Activated T-cell treated with anti-CD3 and anti-CD28 coated beads, Interleukin-2, amount 50 U/mL, for 1 hour (primary cell): Measurements from ENCODE around the gene GPHN.
"Not testable (repeated sequence)": the region's sequence is repeated elsewhere in the genome, so short reads cannot be mapped to it uniquely, and the experiment has no call there.

Source experiments
- DNase-seq: peaks from one replicate; pipeline ENCODE4 v3.0.0-alpha.2; 2020

GPHN gene

DNA sequence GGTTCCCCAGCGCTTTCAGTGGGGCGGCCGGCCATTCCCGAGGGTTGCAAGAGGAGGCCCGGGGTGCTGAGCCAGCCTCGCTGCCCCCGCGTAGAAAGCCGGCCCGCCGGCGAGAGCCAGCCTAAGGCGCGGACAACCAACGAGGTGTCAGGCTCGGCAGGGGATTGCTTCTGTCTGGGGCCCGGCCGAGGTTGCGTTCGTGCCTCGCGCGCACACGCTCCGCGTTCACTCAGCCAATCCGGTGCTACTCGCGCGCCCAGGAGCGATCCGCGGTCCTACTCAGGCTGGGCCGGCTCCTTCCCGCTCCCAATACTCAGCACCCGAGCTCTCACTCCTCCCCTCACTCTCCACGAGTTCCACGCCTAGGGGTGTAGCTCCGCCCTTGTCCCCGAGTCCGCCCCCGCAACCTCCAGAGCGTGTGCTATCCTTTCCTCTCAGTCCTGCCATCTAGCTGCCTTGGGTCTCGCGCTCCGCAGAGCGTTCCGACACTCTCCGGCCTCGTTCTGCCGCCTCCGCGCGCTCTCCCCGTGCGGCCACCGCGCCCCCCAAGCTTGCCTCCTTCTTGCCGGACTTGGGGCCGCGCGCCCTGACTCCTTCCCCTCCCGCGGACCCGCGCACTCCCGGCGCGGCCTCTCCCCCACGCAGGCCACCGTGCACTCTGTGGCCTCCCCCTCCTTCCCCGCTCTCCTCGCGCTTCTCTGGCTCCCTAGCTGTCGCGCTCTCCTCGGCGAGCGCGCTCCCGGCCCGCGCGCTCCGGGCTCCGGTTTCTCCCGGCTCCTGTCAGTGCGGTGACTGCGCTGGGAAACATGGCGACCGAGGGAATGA, at the start of gene GPHN:
TSS of gene GPHN (plus strand) at position 426 of the 825 bp plus-strand sequence.
- DNase-seq: peak; percentile 84

DNA sequence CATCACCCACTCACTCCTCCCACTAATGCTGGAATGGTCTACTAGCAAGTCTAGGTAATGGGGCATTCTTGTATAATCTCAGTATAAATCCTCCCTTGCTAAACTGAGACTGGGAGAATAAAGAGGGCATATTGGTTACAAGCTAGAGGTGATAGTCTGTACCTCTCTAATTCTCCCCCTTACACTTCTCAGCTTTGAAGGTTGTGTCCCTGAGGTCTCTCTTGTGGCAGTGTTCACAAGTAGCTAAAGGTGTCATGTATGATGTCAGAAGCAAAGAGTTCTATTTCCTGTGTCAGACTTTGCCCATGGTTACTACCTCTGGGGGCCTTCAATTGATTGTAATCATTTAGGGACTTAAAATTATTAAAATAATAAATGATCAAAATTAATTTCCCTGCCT, 48.3 kb upstream of the GPHN start:
- no peak for DNase-seq

GRCh38 chr14:66464261-66464660, 43.7 kb upstream of the GPHN start:
- DNase-seq: no peak

DNA sequence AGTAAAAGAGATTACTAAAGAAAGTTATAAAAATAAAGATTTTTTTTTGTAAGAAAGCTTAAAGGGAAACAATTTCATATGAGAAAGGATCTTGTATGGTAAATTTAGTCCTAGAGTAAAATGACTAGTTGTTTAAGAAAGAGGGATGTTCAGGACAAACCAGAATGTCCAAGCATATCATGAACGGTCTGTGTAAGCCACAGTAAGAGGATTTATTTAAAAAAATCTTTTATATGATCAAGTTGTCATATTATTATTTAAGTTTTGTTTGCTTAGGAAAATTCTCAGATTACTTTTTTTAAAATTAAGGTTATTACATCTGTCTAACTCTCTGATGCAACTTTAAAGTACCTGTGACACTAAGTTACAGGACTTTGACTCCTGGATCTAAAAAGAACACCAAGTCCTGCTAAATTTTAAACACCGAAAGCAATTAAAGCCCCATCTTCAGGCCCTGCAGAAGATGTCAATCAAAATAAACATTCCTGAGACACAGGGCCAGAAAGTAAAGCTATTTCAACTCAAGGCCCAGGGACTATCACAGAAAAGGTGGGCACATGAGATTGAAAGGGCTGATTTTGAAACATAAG, 39.1 kb upstream of the GPHN start:
- no peak for DNase-seq

- DNase-seq: no peak
Measured at GRCh38 chr14:66471584-66471983, 36.4 kb upstream of the GPHN start.

GRCh38 chr14:66472251-66472650, 35.7 kb upstream of the GPHN start:
- no peak for DNase-seq

DNA sequence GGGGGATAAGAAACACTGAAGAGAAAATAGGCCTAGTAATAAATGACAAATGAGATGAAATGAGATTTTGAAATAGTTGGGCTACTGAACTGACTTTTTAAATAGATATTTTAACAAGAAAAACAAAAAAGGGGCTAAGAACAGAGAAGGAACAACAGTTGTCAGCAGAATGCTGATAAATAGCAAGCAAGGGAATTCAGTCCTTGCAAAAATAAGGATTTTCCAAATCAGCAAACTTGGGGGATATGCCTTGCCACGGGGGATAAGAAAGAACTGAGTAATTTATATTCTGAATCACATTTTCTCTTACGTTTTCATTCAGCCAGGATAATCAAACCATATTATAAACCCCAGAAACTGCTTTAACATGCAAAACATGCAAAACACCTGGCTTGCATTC, 34.7 kb upstream of the GPHN start:
- DNase-seq: no peak

DNA sequence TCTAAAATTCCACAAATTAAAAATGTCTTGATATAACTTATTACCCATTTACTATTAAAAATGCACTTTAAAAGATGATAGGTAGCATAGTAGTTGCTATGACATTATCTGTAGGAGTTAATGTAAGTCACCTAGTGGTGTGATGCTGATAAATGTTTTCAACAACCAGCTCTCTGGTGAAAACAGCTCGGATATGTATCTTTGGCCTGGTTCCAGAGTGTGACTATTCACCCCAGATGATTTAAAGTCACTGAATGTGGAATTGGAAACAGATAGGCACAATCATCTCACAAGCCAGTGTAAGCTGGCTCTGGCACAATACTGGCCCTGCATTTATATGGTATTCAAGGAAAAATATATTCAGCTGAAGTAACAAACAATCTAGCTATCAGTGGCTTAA, 31.0 kb upstream of the GPHN start:
- DNase-seq: no peak

- DNase-seq: no peak
Measured at GRCh38 chr14:66477567-66477966, 30.4 kb upstream of the GPHN start.

DNA sequence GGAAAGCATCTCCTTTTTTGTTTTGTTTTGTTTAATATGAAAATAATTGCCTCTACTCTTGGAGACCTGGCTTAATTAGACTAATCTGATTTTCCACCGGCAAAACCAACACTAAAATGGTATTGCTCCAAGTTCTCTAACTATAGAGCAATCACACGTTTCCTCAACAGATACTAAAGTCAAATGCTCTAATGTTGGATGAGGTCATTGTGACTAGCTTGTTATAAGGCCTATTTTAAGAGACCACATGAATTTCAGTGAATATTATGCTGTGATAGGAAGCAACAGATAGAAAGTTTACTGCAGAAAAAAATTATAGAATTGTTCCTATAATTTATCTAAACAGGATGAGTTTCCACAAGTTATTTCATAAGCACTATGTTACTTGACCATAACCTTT, 25.1 kb upstream of the GPHN start:
- DNase-seq: no peak

- no peak for DNase-seq
Measured at GRCh38 chr14:66483322-66483721, 24.6 kb upstream of the GPHN start.

DNA sequence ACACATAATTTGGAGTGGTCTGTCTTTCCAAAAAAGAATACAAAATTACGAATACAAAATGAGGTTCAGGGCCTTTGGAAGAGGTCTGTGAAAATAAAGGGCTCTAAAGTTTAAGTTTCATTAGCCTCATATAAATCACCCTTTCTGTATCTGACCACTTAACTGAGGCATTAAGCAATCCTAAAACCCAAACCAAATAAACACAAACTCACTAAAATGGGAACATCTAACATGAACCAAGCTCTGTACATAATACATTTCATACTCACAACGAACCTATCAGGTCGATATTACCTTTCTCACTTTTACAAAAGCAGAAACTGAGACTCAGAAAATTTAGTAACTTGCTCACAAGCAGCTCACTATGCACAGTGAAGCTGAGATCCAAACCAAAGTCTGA, 22.9 kb upstream of the GPHN start:
- no peak for DNase-seq

DNA sequence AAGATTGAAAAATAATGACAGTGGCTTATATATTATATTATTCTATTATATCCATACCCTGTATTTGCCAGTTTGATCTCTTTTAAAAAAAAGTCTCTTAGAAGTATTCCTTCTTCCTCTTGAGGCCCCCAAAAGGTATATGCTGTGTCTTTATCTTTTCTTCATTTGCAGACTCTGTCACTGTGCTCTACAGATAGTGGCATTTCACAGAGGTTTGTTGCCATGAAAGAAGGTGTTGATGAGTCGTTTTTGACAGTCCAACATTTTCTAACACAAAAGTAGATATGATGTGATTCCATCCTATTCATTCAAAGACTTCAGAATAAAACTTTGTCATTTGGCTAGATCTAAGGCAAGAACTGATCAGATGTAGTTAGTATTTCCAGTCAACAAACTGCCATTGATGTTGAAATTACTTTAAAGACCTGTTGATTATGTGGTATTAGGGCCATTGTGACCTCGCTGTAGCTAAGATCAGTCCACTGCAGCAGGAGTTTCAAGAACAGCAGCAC, 22.0 kb upstream of the GPHN start, which contains the start of gene CCDC196:
TSS of gene CCDC196 (plus strand) at position 462 of the 512 bp plus-strand sequence. CDS start 132 bp downstream, outside the sequence.
- no peak for DNase-seq

DNA sequence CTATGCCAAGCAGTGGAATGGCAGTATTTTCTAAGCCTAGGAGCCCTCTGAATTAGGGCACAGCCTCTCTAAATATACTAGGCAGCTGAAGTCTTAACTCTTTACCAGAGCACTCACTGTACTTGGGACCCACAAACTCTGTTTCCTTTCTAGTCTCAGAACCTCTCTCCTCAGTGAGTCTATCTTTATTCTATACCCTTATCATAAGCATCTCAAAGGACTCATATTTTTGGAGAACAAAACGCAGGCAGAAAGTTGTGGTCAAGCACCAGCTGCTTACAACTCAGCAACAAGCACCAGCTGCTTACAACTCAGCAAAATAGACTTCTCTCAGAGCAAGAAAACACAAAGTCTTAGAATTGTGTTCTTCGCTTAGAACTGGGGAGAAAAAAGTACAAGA, 20.8 kb upstream of the GPHN start:
- no peak for DNase-seq

DNA sequence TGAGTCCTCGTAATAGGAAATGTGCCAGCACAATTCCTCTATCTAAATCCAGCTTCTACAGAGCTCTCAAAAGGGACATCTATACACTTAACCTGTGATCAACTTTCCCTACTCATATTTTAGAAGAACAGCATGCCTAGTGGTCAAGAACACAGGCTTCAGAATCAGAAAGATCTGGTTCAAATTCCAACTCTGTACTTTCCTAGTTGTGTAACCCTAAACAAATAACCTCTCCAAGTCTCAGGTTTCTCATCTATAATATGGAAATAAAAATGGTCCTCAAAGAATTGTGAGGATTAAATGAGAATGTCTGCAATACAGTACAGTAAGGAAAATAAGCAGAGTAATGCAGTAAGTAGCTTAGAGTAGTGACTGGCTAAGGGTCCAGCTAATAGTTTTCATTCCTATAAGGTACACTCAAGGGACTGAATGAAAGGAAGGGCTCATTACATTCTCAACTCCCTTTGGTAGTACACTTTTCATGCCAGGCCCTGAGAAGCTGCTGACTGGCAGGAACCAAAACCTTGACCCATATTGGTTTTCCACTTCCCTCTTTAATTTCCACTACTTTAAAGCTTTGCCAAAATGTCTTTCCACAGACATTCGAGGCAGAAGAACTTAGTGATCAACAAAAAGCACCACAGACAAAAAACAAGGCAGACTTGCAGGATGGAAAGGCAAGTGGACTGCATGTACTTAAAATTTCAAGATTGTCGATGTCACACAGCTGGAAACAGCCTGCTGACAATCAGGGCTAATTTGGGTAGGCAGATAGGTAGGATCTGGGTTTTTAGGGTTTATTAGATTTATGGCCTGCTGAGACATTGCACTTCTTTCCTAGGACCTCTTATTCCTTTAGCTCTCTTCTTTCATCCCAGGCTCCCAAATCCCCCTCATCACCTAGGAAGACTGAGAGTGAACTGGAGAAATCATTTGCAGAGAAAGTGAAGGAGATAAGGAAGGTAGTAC, 17.5 kb upstream of the GPHN start:
- no peak for DNase-seq

GRCh38 chr14:66493750-66494149, 14.2 kb upstream of the GPHN start:
- no peak for DNase-seq

DNA sequence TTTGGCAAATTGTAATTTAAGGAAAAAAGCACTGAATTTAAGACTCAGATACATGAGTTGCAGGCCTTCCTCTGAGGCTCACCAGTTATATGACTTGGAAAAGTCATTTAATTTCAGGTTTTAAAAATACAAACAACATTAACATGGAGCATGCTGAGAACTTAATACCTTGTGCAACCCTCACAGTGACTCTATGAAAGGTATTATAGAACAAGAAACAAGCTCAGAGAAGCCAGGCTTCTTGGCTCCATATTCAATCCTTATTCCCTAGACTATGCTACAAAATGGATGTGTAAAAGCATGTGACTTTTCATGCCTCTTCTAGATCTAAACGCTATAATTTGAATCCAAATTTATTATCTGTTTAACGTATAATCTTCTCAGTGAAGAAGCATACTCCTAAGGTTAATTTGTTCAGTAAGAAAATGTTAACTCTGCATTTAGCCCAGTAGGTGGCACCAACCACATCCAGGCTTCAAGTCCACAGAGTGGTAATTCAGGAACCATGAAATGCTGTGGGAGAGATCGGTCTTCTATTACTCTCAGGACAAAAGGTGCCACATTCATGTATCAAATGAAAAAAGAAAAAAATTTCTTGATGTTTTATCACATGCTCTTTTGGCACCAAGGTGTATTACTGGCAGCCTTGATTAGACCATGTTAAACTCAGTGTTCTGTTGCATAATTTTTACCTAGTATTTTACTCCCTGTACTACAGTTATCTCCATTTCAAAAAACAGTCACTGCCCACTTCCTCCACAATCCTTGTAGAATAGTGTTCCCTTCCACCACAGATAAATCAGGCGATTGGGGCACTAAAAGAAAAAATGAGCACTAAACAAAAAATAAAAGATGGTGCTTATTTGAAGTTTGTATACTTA, 12.5 kb upstream of the GPHN start:
- DNase-seq: no peak

DNA sequence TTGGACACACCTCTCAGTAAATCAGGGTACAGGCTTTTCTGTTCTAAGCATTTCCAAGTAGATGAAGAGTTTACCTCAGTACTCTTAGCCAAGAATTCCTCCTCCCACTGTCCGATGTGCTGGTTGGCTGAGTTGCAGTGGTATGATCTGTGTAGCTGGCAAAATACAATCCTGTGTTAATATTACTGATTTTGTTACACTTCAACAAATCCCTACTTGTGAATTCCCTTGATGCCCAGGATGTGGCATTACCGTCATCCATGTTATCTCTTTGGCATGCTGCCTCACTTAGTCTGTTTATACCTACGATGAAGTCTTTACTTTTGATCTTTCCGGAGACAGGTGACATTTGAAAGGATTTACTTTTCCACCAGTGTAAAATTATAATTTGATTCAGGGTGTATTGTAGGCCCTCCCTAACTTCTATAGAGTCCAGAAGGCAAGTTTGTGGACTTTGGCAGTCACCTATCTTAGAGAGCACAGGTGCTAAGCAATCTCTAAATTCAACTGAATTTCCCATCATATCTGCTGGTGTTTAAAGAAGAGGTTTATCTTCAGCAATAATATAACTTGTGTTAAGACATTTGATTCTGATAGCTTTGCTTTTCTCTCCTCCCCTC, 11.6 kb upstream of the GPHN start:
- DNase-seq: no peak

DNA sequence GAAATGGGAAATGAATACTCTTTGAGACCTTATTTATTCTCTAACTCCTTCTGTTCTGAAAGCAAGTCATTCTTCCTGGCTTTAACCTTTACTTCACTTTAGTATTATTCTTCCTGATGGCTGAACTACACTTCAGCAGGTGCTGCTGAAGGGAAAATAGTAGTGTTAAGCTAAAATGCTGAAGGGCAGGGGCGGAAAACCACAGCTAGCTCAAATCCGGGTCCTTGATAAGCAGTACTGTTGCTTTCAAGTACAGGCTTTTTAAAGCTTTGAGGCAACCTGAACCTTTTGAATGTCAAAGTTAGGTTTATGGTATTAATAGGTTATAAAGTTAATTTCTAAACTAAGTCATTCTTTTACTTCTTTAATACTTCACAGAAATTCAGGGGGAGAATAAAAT, 11.0 kb upstream of the GPHN start:
- DNase-seq: no peak

- DNase-seq: no peak
Measured at GRCh38 chr14:66498311-66498710, 9.6 kb upstream of the GPHN start.

- DNase-seq: no peak
Measured at GRCh38 chr14:66501592-66501991, 6.4 kb upstream of the GPHN start.

DNA sequence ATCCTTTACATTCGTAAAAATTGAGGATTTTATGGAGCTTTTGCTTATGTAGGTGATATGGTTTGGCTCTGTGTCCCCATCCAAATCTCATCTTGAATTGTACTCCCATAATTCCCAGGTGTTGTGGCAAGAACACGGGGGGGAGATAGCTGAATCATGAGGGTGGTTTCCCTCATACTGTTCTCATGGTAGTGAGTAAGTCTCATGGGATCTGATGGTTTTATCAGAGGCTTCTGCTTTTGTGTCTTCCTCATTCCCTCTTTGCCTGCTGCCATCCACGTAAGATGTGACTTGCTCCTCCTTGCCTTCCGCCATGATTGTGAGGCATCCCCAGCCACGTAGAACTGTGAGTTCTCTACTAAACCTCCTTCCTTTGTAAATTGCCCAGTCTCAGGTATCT, 5.1 kb upstream of the GPHN start:
- not testable (repeated sequence) for DNase-seq
